GM21825 (cell line): ENCODE results near the gene WDR46.
"Not testable (repeated sequence)": the region's sequence is repeated elsewhere in the genome, so short reads cannot be mapped to it uniquely, and the experiment has no call there.

Experiments
- ATAC-seq: cut with Tn5 transposase; IDR thresholded peaks from one replicate; pipeline ENCODE4 v1.9.1; 2021; ENCODE audit warnings: mild to moderate bottlenecking, moderate library complexity; ENCODE audit not compliant: unreplicated experiment

Gene WDR46

DNA sequence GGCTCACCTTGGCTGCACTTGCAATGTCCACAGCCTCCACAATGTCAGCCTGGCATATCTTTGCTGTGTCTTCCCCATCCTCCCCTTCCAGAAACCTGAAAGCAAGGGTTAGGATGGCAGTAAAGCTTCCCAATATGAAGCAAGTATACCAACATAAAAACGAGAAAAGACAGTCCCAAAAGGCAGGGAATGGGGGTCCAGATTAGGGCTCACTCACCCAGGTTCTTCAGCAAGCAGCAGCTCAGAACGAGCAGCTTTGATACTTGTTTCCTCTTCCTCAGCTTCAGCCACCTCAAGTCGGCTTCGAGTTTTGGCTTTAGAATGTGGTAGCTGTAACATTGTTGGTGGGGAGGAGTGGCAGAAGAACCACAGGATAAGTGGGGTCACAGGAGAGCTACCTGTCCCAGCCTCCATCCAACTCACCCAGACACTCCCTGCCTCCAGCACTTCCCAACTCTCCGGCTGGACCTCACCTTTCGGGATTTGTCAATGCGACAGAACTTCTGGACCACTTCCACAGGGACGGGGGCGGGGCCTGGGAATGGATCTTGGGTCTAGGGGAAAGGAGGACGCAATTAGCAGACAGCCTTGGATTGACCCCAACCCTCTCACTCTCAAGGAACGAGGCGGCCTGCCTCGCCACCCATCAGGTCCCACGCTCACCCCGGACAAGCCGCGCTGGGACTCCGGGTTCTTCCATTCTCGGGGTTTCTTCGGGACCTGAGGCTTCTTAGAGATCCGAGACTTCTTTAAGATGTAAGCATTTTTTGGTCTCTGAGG lies 708 bp downstream of the WDR46 start:
- ATAC-seq: no peak

DNA sequence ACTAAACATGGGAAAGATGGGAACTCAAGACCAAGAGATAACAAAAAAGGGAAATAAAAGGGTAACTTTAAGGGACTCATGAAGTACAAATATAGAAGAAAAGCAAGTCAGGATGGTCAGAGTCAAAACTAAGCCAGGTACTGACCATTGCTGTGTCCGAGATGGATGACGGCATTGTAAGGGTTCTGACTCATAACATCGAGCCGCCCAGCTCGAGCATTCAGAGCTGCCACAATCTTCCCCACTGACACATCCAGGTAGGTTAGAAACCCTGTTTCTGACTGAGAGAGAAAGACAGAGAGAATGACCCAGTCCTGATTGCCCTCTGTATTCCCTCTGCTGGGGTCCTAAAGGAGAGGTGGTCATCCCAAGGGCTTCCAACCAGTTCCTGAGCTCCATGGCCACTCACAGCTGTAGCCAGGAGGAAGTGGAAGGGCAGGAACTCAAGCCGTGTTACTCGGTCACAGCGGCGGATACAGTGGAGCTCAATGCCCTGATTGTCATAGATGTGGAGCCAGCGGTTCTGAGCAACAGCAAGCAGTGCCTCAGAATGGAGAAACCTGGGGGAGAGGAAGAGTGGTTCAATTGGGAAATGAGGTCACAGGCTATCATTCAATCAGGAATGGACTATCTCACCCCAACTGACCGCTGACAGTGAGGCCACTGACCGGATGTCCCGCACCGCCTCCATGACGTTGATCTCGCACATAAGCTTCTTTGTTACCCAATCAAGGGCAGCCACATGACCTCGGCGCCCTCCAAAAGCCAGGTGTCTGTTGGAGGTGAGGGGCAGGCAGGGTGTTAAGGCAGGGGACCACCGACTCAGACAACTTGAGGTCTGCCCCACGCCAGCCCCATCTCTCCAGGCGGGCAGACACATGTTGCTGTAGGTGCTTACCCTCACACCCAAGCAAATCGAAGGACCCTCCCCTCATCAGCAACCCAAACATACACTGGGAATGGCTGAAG lies 1.8 kb downstream of the WDR46 start:
- ATAC-seq: no peak

DNA sequence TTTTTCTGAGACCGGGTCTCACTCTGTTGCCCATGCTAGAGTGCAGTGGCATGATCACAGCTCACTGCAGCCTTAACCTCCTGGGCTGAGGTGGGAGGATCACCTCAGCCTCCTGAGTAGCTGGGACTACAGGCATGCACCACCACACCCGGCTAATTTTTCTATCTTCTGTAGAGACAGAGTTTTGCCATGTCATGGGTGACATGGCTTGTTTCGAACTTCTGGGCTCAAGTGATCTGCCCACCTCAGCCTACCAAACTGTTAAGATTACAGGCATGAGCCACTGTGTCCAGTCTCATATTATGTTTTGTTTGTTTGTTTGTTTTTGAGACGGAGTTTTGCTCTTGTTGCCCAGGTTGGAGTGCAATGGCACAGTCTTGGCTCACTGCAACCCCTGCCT lies 3.8 kb downstream of the WDR46 start:
- ATAC-seq: not testable (repeated sequence)

- ATAC-seq: no peak
These were observed 8.5 kb downstream of the WDR46 start for GRCh38 chr6:33280539-33280938.

DNA sequence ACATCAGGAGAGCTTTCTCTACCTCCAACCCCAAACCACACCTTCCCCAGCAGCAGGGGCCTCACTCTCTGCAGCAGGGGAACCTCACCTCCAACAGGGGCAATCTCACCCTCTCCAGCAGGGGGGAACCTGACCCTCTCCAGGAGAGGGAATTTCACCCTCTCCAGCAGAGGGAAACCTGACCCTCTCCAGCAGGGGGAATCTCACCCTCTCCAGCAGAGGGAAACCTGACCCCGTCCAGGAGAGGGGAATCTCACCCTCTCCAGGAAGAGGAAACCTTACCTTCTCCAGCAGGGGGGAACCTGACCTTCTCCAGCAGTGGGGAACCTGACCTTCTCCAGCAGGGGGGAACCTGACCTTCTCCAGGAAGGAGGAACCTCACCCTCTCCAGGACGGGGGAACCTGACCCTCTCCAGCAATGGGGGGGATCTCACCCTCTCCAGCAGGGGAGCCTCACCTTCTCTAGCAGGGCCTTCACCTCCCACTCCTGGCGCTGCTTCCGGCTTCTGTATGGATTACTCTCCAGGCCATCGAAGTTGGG lies 9.0 kb downstream of the WDR46 start:
- ATAC-seq: no peak

GRCh38 chr6:33279257-33279695 lies 9.8 kb downstream of the WDR46 start:
- ATAC-seq: no peak

- no peak for ATAC-seq
These were observed 10.2 kb downstream of the WDR46 start for GRCh38 chr6:33278810-33279209.

DNA sequence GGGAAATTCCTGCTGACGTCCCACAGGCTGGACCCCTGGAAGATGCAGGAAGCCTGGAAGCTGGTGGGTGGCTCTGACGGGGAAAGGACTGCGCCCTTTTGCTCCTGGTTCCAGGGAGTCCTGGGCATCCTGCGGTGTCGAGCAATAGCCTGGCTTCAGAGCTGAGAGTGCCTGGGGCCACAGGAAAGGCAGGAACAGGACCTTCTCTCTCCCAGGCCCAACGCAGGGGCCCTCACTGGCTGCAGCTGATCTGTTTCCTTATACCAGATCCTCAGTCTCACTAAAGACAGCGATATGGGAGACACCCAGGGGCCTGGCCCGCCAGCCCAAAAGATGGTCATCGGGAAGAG lies 10.7 kb downstream of the WDR46 start:
- ATAC-seq: no peak

DNA sequence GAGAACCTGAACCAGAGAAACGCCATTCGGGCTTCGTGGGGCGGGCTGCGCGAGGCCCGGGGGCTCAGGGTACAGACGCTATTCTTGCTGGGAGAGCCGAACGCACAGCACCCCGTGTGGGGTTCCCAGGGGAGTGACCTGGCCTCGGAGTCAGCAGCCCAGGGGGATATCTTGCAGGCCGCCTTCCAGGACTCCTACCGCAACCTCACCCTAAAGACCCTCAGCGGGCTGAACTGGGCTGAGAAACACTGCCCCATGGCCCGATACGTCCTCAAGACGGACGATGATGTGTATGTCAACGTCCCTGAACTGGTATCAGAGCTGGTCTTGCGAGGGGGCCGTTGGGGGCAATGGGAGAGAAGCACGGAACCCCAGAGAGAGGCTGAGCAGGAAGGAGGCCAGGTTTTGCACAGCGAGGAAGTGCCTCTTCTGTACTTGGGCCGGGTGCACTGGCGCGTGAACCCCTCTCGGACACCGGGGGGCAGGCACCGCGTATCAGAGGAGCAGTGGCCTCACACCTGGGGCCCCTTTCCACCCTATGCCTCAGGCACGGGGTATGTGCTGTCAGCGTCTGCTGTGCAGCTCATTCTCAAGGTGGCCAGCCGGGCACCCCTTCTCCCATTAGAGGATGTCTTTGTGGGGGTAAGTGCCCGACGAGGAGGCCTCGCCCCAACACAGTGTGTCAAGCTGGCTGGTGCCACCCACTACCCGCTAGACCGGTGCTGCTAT lies 11.2 kb downstream of the WDR46 start:
- peak; percentile 0 for ATAC-seq

- peak; percentile 48 for ATAC-seq
These were observed 12.0 kb downstream of the WDR46 start, which contains the start of gene B3GALT4 for GRCh38 chr6:33276864-33277662. TSS of gene B3GALT4 (plus strand) at chr6:33277123. CDS start at chr6:33277420, 297 bp downstream.

- ATAC-seq: no peak
These were observed 12.5 kb downstream of the WDR46 start for GRCh38 chr6:33276581-33276863.

- not testable (repeated sequence) for ATAC-seq
These were observed 13.1 kb downstream of the WDR46 start for GRCh38 chr6:33275795-33276580.

GRCh38 chr6:33273924-33274902 lies 14.8 kb downstream of the WDR46 start:
- ATAC-seq: no peak

- ATAC-seq: no peak
These were observed 15.7 kb downstream of the WDR46 start for GRCh38 chr6:33273129-33273923.

DNA sequence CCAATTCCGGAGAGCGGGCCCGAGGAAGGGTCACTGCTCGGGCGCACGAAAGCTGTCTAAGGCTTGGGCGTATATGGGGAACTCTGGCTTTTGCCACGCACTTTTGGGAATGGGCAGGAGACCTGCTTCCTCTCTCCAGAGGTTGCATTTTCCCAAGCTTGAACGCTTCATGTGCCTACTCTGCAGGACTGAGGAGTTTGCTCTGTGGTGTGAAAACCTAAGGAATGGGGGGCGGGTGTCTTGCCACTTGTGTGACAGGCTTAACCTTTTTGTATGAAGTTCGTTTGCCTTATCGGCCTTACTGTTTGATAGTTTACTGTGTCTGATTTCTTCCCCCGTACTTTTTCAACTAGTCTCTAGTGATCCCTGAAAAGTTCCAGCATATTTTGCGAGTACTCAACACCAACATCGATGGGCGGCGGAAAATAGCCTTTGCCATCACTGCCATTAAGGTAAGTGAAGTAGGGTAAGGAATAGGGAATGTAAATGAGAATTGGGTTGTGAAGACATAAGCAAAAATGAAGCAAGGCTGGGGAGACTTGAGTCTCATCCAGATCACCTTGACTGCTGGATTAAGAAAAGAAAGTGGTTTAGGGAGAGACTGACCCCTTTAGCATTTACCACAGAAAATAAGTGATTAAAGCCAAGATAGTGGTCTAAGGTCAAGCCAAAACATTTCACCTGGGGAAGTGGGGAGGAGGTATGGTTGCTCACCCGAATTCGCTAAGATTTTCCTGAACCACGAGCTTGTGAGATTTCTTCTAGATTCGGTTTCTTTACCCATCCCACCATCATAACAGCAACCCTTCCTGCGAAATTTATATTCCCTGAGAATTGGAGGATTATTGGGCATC lies 16.5 kb downstream of the WDR46 start:
- ATAC-seq: peak; percentile 5

- peak; percentile 73 for ATAC-seq
These were observed 17.4 kb downstream of the WDR46 start, which contains the start of the genes RPS18 and VPS52 for GRCh38 chr6:33271468-33272274. TSS of gene RPS18 (plus strand) at chr6:33272075. CDS start at chr6:33272120, 45 bp downstream. TSS of gene VPS52 (minus strand) at chr6:33271876. CDS start at chr6:33271675, 201 bp downstream.
